ENCODE data around the gene ECPAS. TPM values are rescaled to one million over a fixed set of nuclear protein-coding genes. Genes with fewer than 3 reads are reported as not detected.
"Not testable (repeated sequence)": the region's sequence is repeated elsewhere in the genome, so short reads cannot be mapped to it uniquely, and the experiment has no call there.

The ECPAS gene
- total and polyA plus RNA-seq, 2 donors = 21.3 to 24.2 TPM

DNA sequence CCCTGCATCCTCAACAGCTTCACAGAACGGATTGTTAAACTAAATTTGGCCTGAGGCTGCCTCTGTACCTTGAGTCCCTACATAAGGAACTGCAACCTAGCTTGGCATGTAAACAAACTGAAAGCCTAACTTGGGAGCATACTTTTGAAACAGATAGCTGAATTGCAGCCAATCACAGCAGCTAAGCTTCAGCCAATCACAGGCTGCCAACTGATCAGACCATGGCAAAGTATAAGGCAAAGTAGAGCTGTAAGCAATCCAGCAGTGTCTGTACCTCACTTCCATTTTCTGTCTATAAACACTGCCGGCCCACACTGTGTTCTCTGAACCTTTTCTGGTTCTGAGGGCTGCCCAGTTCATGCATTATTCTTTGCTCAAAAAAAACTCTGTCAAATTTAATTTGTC is 31.9 kb upstream of the ECPAS start:
- Histone ChIP-seq H3K27ac (ENCODE audit: low read depth in 1 of 2, low read length in 1 of 2) (no peak overlapping the region), H3K27me3 (ENCODE audit: control insufficient read depth in 2 of 2, insufficient read depth in 1 of 2, low read length in 1 of 2) (no peaks in the 10 kb centered on the region), H3K9me3 (ENCODE audit: control insufficient read depth in 2 of 2, insufficient read depth in 1 of 2, low read length in 1 of 2) (peaks cover 0 to 3% of the 10 kb centered on the region in 2 donors), H3K36me3 (ENCODE audit: control insufficient read depth in 2 of 2, insufficient read depth in 2 of 2, low read length in 1 of 2) (no peaks in the 10 kb centered on the region), H3K4me1 (ENCODE audit: control insufficient read depth in 2 of 2, insufficient read depth in 2 of 2, low read length in 2 of 2) (no peaks in the 10 kb centered on the region), H3K4me3 (ENCODE audit: low read length in 2 of 2) (no peak overlapping the region)
- WGBS = 97% methylated on average over 2 of the region's 2 CpGs
- DNase-seq (ENCODE audit: low read depth in 6 of 9, low spot score in 9 of 9) = no peak

DNA sequence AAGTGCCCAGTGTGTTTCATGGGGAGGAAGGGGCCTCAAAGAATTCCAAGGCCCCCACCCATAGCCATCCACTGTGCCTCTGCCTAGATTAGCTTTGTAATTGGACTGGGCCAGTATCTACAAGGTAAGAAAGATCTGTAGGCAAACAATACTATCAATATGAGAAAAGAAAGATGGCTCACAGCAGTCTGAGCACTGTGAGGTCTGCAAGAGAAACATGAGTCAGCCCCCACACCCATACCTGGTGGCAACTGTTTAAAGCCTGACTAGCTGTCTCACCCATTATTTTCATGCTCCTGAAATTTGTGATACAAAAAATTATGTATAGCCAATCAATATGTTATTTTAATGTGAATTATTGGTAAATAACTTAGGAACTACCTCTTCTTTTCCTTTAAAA is 30.8 kb upstream of the ECPAS start:
- H3K4me1 ChIP-seq (ENCODE audit: control insufficient read depth in 2 of 2, insufficient read depth in 2 of 2, low read length in 2 of 2) = no peaks in the 10 kb centered on the region
- H3K27me3 ChIP-seq (ENCODE audit: control insufficient read depth in 2 of 2, insufficient read depth in 1 of 2, low read length in 1 of 2) = no peaks in the 10 kb centered on the region
- no peak overlapping the region for H3K27ac ChIP-seq (ENCODE audit: low read depth in 1 of 2, low read length in 1 of 2)
- no peak for DNase-seq (ENCODE audit: low read depth in 6 of 9, low spot score in 9 of 9)
- no peaks in the 10 kb centered on the region for H3K36me3 ChIP-seq (ENCODE audit: control insufficient read depth in 2 of 2, insufficient read depth in 2 of 2, low read length in 1 of 2)
- peaks cover 0 to 3% of the 10 kb centered on the region in 2 donors for H3K9me3 ChIP-seq (ENCODE audit: control insufficient read depth in 2 of 2, insufficient read depth in 1 of 2, low read length in 1 of 2)
- no peak overlapping the region for H3K4me3 ChIP-seq (ENCODE audit: low read length in 2 of 2)

DNA sequence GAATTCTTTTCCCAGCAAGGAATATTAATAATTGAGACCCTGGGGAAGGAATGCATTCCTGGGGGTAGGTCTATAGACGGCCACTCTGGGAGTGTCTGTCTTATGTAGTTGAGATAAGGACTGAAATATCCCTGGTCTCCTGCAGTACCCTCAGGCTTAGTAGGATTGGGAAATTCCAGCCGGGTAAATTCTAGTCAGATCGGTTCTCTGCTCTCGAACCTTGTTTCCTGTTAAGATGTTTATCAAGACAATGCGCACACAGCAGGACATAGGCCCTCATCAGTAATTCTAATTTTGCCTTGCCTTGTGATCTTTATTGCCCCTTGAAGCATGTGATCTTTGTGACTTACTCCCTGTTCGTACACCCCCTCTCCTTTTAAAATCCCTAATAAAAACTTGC is 27.4 kb upstream of the ECPAS start:
- H3K9me3 ChIP-seq (ENCODE audit: control insufficient read depth in 2 of 2, insufficient read depth in 1 of 2, low read length in 1 of 2); H3K36me3 ChIP-seq (ENCODE audit: control insufficient read depth in 2 of 2, insufficient read depth in 2 of 2, low read length in 1 of 2); H3K27me3 ChIP-seq (ENCODE audit: control insufficient read depth in 2 of 2, insufficient read depth in 1 of 2, low read length in 1 of 2); H3K4me3 ChIP-seq (ENCODE audit: low read length in 2 of 2); DNase-seq (ENCODE audit: low read depth in 6 of 9, low spot score in 9 of 9); H3K4me1 ChIP-seq (ENCODE audit: control insufficient read depth in 2 of 2, insufficient read depth in 2 of 2, low read length in 2 of 2); H3K27ac ChIP-seq (ENCODE audit: low read depth in 1 of 2, low read length in 1 of 2): not testable (repeated sequence)
- 89% methylated on average over 6 of the region's 6 CpGs for WGBS

DNA sequence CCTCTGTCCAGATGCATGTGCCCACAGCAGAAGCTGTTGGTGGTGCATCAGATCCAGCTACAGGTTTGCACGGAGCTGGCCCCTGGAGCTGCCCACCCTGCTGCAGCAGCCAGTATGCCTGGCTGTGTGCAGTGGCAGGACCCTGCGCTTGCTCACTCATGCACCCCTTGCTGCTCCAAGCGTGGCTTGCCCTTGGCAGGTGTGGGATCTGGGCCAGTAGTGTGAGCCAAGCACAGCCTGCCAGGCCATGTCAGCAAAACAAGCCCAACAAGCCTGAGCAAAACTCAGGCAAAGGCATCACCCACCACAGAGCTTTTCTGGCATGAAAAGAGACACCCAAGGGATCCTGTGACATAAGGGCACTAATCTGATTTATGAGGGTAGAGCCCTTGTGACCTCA is 18.3 kb upstream of the ECPAS start:
- H3K27ac ChIP-seq (ENCODE audit: low read depth in 1 of 2, low read length in 1 of 2) = no peak overlapping the region
- 95% methylated on average over 3 of the region's 3 CpGs for WGBS
- peaks cover 0 to 10% of the 10 kb centered on the region in 2 donors for H3K9me3 ChIP-seq (ENCODE audit: control insufficient read depth in 2 of 2, insufficient read depth in 1 of 2, low read length in 1 of 2)
- H3K27me3 ChIP-seq (ENCODE audit: control insufficient read depth in 2 of 2, insufficient read depth in 1 of 2, low read length in 1 of 2) = no peaks in the 10 kb centered on the region
- no peaks in the 10 kb centered on the region for H3K4me1 ChIP-seq (ENCODE audit: control insufficient read depth in 2 of 2, insufficient read depth in 2 of 2, low read length in 2 of 2)
- H3K36me3 ChIP-seq (ENCODE audit: control insufficient read depth in 2 of 2, insufficient read depth in 2 of 2, low read length in 1 of 2) = no peaks in the 10 kb centered on the region
- no peak overlapping the region for H3K4me3 ChIP-seq (ENCODE audit: low read length in 2 of 2)
- no peak for DNase-seq (ENCODE audit: low read depth in 6 of 9, low spot score in 9 of 9)

DNA sequence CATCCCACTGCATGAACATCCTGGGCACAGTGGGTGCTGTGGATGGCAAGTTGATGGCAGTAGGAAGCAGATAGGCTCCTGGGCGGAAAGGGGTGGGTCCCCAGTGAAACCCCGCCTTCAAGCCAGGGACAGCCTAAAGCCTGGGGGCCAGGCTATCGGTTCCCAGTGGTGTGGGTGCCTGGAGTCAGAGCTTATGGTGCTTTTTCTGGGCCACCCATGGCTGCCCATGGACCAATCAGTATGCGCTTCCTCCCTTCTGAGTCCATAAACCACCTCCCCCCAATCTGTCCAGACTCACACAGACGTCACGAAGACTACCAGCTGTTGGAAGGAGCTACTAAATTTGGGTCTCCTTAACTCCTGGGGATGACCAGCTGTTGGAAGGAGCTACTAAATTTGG is 17.5 kb upstream of the ECPAS start:
- Histone ChIP-seq H3K36me3 (ENCODE audit: control insufficient read depth in 2 of 2, insufficient read depth in 2 of 2, low read length in 1 of 2) (no peaks in the 10 kb centered on the region), H3K4me3 (ENCODE audit: low read length in 2 of 2) (no peak overlapping the region), H3K27me3 (ENCODE audit: control insufficient read depth in 2 of 2, insufficient read depth in 1 of 2, low read length in 1 of 2) (no peaks in the 10 kb centered on the region), H3K4me1 (ENCODE audit: control insufficient read depth in 2 of 2, insufficient read depth in 2 of 2, low read length in 2 of 2) (no peaks in the 10 kb centered on the region), H3K9me3 (ENCODE audit: control insufficient read depth in 2 of 2, insufficient read depth in 1 of 2, low read length in 1 of 2) (peaks cover 0 to 10% of the 10 kb centered on the region in 2 donors), H3K27ac (ENCODE audit: low read depth in 1 of 2, low read length in 1 of 2) (no peak overlapping the region)
- no peak for DNase-seq (ENCODE audit: low read depth in 6 of 9, low spot score in 9 of 9)
- WGBS = 96% methylated on average over 6 of the region's 6 CpGs

DNA sequence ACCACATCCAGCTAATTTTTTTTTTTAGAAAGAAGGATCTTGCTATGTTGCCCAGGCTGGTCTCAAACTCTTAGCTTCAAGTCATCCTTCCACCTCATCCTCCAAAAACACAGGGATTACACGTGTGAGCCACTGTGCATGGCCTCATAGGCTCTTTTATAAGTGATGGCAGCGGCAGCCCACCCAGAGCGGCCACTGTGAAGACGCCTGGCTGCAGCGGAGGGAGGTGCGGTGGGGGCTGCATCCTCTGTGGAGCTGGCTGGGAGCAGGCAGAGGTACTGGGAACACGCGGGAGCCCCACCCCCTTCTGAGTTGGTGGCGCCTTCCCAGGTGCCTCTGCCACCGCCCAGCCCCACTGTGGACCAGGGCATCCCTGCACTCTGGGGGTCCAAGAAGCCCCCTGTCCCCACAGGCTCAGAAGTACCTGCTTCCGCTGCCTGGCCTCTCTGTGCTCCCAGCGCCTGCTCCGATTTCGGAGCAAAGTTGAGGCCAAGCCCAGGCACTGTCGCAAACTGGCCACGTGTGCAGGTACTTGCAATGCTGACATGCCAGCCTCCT is 16.9 kb upstream of the ECPAS start:
- 96% methylated on average over 16 of the region's 16 CpGs for WGBS
- Histone ChIP-seq H3K4me3 (ENCODE audit: low read length in 2 of 2) (no peak overlapping the region), H3K4me1 (ENCODE audit: control insufficient read depth in 2 of 2, insufficient read depth in 2 of 2, low read length in 2 of 2) (no peaks in the 10 kb centered on the region), H3K27me3 (ENCODE audit: control insufficient read depth in 2 of 2, insufficient read depth in 1 of 2, low read length in 1 of 2) (no peaks in the 10 kb centered on the region), H3K27ac (ENCODE audit: low read depth in 1 of 2, low read length in 1 of 2) (no peak overlapping the region), H3K9me3 (ENCODE audit: control insufficient read depth in 2 of 2, insufficient read depth in 1 of 2, low read length in 1 of 2) (peaks cover 0 to 10% of the 10 kb centered on the region in 2 donors), H3K36me3 (ENCODE audit: control insufficient read depth in 2 of 2, insufficient read depth in 2 of 2, low read length in 1 of 2) (no peaks in the 10 kb centered on the region)
- no peak for DNase-seq (ENCODE audit: low read depth in 6 of 9, low spot score in 9 of 9)

DNA sequence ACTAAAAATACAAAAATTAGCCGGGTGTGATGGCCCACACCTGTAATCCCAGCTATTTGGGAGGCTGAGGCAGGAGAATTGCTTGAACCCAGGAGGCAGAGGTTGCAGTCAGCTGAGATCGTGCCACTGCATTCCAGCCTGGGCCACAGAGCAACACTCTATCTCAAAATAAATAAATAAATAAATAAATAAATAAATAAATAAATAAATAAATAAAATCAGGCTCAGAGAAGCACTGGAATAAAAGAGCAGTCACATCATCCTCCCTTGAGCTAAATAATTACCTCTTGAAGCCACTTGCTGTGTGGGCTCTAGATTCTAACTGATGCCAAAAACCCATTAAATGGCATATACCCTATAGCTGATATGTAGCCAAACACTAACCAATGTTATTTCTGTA is 13.0 kb upstream of the ECPAS start:
- not testable (repeated sequence) for H3K4me3 ChIP-seq (ENCODE audit: low read length in 2 of 2); H3K27ac ChIP-seq (ENCODE audit: low read depth in 1 of 2, low read length in 1 of 2); H3K9me3 ChIP-seq (ENCODE audit: control insufficient read depth in 2 of 2, insufficient read depth in 1 of 2, low read length in 1 of 2); DNase-seq (ENCODE audit: low read depth in 6 of 9, low spot score in 9 of 9); H3K4me1 ChIP-seq (ENCODE audit: control insufficient read depth in 2 of 2, insufficient read depth in 2 of 2, low read length in 2 of 2); H3K36me3 ChIP-seq (ENCODE audit: control insufficient read depth in 2 of 2, insufficient read depth in 2 of 2, low read length in 1 of 2); H3K27me3 ChIP-seq (ENCODE audit: control insufficient read depth in 2 of 2, insufficient read depth in 1 of 2, low read length in 1 of 2)
- WGBS = 98% methylated on average over 2 of the region's 2 CpGs

DNA sequence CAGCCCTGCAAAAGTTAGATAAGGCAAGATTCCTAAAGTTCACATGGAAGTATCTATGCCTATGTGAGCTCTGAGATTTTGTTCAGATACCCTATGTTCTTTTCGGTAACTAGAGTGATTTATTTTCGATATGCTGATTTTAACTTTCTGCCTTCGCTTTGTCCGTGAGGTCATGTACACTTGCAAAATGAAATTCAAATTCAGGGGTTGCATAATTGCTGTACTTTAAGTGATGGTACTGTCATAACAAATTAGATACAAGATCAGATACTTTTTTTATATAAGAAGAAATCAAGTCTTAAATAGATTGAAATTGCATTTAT is 350 bp upstream of the ECPAS start:
- peaks cover 0 to 15% of the 10 kb centered on the region in 2 donors for H3K27me3 ChIP-seq (ENCODE audit: control insufficient read depth in 2 of 2, insufficient read depth in 1 of 2, low read length in 1 of 2)
- peaks cover 2 to 3% of the 10 kb centered on the region in 2 donors for H3K4me1 ChIP-seq (ENCODE audit: control insufficient read depth in 2 of 2, insufficient read depth in 2 of 2, low read length in 2 of 2)
- no peak for DNase-seq (ENCODE audit: low read depth in 6 of 9, low spot score in 9 of 9)
- H3K9me3 ChIP-seq (ENCODE audit: control insufficient read depth in 2 of 2, insufficient read depth in 1 of 2, low read length in 1 of 2) = no peaks in the 10 kb centered on the region
- peak overlapping the region in 1 of 2 donors; percentile 44 for H3K27ac ChIP-seq (ENCODE audit: low read depth in 1 of 2, low read length in 1 of 2)
- H3K36me3 ChIP-seq (ENCODE audit: control insufficient read depth in 2 of 2, insufficient read depth in 2 of 2, low read length in 1 of 2) = no peaks in the 10 kb centered on the region
- 5% methylated on average over 4 of the region's 4 CpGs for WGBS
- H3K4me3 ChIP-seq (ENCODE audit: low read length in 2 of 2) = peak overlapping the region; percentile 48 to 99

DNA sequence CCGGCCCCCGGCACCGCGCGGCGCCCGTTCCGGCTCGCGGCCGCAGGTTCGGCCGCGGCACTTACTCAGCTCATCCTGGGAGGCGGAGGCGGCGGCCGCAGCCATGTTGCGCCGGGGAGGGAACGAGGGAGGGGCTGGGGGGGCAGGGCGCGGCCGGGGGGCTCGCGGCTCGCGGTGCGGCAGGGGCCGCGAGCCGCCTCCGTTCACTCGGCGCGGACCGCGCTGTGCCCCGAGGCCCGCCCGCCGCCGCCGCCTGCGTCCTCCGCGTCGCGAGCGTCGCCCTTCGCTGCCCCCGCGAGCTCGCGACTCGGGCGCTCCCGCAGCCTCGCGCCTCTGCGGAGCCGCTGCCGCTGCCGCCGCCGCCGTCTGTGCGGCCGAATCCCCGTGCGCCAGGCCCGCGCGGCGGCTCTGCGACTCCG is 735 bp downstream of the ECPAS start:
- under 1% methylated on average over 75 of the region's 78 CpGs for WGBS
- Histone ChIP-seq H3K27ac (ENCODE audit: low read depth in 1 of 2, low read length in 1 of 2) (peak overlapping the region in 1 of 2 donors; percentile 94), H3K27me3 (ENCODE audit: control insufficient read depth in 2 of 2, insufficient read depth in 1 of 2, low read length in 1 of 2) (peaks cover 0 to 15% of the 10 kb centered on the region in 2 donors), H3K36me3 (ENCODE audit: control insufficient read depth in 2 of 2, insufficient read depth in 2 of 2, low read length in 1 of 2) (no peaks in the 10 kb centered on the region), H3K9me3 (ENCODE audit: control insufficient read depth in 2 of 2, insufficient read depth in 1 of 2, low read length in 1 of 2) (no peaks in the 10 kb centered on the region), H3K4me3 (ENCODE audit: low read length in 2 of 2) (peak overlapping the region in 1 of 2 donors; percentile 99), H3K4me1 (ENCODE audit: control insufficient read depth in 2 of 2, insufficient read depth in 2 of 2, low read length in 2 of 2) (peaks cover 2 to 3% of the 10 kb centered on the region in 2 donors)
- peak in 6 of 9 donors; percentile 9 to 50 (median 27) for DNase-seq (ENCODE audit: low read depth in 6 of 9, low spot score in 9 of 9)

Measured in thymus (tissue), 11 donors.